Central memory CD4-positive, alpha-beta T cell (primary cell): ENCODE measurements around the gene ZFAND2B.
A peak's percentile ranks its signal among the peaks of the same experiment; 100 is the strongest.

Experiments
- DNase-seq: peaks from one replicate; pipeline ENCODE4 v3.0.0; 2022
- total RNA-seq, 3 experiments: gene quantifications; one replicate each; lab custom pipeline; 2026; lab: John Stamatoyannopoulos, UW

Gene ZFAND2B, protein sequence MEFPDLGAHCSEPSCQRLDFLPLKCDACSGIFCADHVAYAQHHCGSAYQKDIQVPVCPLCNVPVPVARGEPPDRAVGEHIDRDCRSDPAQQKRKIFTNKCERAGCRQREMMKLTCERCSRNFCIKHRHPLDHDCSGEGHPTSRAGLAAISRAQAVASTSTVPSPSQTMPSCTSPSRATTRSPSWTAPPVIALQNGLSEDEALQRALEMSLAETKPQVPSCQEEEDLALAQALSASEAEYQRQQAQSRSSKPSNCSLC
- total RNA-seq = 18.7 to 53.6 (median 41.3) reads per million in 3 experiments

DNA sequence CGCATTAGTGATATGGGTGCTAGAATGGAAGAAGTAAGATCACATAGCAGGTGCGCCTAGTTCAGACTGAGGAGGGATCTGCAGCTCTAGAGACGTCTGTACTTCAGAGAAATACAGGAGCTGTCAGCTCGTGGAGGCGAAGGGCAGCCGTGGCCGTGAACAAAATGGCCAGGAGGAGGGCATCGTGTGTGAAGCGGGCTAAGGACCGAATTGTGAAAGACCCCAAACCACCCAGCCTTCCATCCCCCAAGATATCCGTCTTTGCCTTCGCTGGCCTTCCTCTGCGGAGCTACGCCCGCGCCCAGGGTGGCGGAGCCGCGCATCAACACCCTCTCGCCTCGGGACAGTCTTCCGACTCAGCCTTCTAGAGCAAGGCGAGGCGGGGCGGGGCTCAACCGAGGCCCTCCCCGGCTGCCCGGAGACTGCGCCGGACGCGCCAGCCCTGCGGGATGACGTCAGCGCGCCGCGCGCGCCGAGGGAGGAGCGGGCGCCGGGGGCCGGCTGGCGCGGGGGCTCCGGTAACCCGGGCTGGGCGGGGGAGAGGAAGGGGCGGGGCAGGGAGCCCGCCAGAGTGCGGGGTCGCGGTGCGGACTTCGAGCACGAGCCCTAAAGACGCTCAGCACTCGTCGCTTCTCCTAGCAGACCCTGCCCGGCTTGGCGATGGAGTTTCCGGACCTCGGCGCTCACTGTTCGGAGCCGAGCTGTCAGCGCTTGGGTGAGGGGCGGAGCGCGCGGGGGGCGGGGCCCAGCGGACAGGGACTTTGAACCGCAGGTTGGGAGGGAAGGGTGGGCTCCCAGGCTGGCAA, at the start of gene ZFAND2B:
TSS of gene ZFAND2B (plus strand) at position 455 of the 806 bp plus-strand sequence. CDS start at position 661, 206 bp downstream.
- peak; percentile 95 for DNase-seq

DNA sequence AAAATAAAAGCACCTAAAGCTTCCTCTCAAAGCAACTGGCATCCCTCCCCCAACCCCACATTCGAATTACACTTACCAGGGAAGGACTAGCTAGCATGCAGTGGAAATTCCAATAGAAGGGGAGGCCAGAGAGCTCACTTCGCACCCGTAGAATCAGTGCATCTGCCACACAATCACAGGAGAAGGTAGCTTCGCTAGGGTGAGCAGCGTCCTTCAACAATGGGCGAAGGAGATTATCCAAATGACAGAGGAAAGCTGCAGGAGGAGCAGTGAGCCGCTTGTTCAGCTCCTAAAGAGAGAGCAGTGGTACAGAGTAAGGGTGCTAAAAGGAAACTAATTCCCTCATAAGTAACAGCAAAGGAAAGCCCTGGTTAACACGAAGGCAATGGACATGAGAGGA, 49.2 kb upstream of the ZFAND2B start:
- no peak for DNase-seq

DNA sequence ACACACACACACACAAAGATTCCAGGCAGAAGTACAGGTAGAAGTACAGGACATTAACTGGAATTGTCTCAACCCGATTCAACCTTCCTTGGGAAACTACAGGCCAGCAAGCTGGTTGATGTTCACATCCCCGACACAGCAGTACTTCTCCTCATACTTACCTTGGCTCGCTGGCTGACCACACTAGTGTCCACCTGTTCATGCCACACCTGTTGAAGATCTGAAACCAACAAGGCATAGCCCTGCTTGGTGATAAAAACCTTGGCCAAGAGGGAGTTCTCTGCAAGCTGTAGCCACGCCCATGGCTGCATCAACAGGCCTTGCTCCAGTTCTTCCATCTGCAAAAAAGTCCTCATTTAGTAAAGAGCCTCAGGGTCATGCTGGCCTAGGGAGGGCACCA, 48.6 kb upstream of the ZFAND2B start:
- no peak for DNase-seq

DNA sequence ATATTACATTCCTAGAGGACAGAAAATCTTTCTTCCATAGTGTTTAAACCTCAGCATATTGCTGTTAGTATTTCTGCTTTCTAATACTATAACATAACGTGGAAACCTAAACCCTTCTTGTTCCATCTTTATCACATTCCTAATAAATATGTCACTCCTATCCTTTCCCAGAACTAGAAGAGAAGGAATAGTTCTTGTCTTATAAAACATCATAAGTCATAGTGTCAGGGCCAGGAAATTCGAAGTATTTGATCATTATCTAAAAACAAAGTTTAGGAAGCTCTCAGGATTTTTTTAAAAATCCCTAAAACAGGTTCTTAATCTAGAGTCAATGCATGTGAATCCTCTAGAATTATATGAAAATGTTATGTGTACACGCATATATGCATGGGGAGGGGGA, 48.0 kb upstream of the ZFAND2B start:
- DNase-seq = no peak

DNA sequence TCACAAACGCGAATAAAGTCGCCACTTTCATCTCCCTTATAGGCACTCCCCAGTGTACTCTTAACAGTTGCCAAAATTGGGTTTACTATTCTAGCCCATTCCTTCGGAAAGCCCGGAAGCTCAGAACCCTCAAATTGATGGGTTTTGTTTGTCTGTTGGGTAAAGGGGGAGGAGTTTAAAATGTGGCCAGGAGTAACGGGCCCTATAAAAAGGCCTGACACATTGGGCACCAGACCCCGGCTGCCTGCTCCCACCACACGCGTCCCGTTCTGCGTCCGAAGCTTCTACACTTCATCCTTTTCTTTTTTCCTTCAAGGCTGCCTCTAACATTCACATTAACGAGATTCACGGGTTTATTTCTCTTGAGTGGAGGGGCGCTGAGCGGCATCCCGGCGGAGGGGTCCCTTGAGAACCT, 46.8 kb upstream of the ZFAND2B start:
- no peak for DNase-seq

DNA sequence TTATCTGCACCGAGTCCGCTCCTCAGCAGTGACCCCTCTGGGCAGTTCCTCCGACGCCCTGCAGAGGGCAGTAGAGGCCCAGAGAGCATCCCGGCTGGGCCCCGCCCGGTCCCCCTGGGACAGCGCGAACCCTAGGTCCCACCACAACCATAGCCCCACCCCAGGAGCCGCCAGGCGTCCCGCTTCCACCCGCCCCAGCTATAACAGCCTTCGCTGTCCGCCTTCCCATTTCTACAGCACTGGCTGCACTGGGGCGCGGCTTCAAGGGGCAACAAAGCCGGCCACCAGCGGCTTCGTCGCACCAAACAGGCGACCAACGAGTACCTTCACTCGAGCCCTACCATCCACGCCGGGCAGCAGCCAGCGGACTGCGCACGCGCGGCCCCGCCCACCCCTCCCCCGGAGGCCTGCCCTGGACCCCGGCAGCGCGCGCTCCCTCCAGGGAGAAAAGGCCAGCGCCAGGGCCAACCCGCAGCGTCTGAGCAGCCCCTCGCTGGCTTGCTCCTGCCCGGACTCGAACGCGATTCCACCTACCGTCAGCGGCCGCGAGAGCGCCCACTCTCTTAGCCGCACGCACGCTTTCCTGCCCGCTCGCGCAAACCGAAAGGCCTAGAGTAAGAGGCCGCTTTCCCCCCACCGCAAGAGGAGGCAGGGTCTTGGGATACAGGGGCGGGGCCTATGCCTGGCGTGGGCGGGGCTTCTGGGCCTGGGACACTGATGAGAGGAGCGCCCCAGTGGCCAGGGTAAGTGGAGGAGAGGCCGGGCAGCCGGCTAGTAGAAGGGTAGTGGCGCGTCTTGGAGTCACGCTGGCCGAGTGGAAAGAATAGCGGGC, 46.2 kb upstream of the ZFAND2B start, which contains the start of gene NHEJ1:
TSS of gene NHEJ1 (minus strand) at position 630 of the 832 bp plus-strand sequence. CDS start 2,453 bp downstream, outside the sequence.
- peak; percentile 91 for DNase-seq

DNA sequence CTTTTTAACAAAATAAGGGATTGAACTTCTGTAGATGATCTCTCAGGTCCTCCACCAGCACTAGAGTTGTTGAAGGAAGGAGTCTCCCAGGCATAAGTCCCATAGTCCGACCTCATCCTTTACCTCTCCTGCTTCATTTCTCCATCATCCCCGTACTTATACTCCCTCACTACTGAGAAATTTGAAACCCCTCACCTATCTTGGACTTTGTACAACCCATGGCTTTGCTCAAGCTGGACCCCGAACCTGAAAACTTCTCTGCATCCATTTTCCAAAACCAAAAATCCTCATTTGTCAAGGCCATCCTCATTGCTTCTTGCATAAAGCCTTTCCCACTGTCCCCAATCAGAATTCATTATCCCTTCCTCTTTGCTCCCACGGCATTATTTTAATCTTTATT, 45.5 kb upstream of the ZFAND2B start:
- DNase-seq = no peak

DNA sequence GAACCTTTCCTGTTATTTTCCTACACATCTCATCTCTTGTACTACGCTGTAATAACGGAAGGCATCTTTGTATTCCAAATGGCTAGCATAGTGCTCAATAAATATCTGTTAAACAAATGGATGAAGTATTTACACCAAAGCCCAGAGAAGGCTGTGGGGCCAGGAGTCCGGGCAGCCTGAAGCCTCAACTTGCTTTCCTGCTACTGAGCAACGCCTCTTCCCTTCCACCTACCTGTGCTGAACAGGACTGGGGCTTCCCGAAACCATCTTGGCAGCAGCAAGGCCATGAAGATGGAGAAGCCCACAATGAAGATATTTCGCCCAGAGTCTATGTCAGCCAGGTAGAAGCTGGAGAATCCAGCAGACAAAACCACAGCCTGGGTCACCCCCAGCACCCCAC, 43.4 kb upstream of the ZFAND2B start:
- no peak for DNase-seq

DNA sequence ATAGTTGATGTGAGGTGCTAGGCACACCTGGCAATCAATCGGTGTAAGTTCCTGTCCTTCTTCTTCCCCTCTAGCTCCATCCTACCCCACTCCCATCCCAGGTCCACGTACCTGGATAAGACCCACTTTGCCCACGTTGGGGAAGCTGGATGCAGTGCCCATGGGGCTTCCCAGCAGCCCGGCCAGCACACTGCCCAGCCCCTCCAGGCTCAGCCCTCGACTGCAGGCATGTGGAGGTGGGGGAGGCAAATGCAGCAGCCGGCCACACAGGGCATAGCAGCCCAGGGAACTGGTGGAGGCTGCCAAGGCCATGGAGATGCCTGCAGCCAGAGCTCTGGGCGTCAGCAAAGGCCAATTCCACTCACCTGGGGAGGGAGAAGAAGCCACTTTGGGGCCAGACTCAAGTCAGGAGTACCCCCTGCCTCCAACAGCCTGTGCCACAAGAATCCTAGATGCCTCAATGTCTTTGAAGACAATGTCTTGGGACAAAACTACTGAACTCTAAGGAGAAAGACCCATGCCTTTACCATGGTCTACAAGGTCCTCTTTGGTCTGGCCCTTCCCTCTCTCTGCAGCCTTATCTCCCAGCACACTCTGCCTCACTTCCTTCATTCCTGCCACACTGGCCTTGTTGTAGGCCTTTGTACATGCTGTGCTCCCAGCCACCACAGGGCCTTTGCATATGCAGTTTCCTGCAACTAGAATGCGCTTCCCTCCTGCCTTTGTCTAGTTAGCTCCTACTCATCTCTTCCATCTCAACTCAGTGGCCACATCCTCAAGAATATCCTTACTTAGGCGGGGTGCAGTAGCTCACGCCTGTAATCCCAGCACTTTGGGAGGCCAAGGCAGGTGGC, 41.3 kb upstream of the ZFAND2B start:
- DNase-seq = no peak

DNA sequence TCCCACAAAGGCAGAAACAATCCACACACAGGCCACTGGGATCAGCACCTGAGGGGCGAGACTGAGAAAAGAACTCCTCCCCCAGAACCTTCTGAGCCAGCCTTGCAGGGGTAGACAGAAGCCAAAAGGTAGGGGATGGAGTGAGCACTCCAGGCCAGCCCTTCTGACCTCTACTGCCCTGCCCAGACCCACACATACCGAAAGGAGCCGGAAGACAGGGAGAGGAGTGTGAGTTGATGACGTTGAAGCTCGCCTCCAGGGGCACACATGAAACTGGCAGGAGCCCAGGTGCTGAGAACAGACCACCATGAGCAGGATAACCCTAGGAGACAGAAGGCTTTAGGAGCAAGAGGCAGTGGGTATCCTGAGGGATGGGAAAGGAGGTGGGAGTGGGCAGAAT, 38.6 kb upstream of the ZFAND2B start:
- no peak for DNase-seq

DNA sequence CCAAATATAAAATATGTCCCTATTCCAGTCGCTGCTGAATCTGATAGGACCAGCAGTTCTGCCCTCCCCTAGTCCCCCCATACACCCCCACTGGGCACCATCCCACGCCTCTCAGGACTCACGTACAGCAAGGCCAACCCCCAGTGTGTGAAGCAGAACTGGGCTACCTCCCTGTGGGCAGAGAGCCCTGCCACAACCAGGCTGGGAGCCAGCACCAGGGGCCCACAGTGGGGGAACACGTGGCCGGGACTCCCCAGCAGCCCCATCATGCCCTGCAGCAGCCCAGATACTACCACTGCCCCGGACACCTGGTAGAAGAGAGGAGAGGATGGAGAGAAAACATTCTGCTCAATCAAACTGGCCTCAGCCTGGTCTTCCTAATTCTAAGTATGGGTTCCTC, 38.1 kb upstream of the ZFAND2B start:
- DNase-seq = no peak

DNA sequence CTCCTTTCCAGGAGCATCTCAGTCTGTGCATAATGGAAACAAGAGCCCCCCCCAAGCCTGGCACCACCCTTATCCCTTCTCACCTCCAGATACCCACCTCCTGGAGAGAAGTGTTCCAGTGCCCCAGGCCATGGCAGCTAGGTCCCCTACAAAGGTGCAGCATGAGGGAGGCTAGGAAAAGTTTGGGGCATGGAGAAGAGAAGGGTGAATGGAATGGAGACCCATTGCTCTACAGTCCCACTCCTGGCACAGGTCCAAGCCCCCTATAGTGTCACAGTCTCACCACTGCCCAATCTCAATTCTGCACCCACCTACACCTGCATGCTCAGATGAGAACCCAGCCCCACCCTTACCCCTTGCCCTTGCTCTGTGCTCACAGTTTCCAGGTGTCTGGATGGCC, 37.6 kb upstream of the ZFAND2B start:
- DNase-seq = no peak

DNA sequence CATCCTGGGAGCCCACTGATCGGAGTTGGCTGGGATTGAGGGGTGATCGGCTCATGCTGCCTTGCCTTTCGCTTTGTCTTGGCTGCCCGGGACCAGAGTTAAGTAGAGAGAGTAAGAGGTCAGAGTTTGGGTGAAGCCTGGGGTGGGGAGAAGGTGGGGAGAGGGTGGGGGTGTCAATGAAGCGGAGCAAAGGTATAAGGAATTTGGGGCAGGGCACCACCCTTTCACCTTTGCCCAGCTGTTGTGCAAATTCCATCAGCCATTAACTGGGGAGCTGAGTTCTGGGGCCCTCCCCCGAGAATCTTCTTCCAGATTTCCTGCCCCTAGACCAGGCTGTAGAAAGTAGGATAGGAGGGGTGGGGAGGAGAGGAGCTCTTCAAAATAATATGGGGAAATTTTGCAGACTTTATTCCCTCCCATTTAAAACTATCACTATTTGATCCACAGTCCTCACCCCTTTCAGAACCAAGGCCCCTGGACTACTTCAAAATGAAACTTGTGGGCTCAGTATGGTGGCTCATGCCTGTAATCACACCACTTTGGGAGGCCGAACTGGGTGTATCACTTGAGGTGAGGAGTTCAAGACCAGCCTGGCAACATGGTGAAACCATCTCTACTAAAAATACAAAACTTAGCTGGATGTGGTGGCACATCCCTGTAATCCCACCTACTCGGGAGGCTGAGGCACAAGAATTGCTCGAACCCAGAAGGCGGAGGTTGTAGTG, 36.5 kb upstream of the ZFAND2B start, which contains the start of gene SLC23A3:
TSS of gene SLC23A3 (minus strand) at position 100 of the 725 bp plus-strand sequence. CDS start at position 55, 45 bp downstream.
- DNase-seq = no peak

DNA sequence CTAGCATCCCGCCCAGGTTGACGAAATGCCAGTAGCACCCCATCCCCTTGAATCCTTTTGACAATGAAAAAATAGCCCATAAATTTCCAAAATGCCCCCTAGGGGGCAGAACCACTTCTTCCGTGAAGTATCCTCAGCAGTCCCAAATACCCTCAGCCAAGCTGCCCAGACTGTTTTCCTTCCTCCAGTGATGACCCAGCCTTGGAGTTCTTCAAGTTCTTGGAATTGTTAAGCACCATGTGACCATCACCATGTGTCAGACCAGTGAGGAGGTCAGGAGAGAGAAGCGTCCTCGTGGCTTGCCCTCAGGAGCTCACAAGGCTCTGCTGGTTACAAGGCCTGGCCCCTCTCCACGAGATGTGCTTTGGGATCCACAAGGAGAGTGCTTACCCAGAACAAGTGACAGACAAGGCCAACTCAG, 35.3 kb upstream of the ZFAND2B start:
- peak; percentile 44 for DNase-seq

DNA sequence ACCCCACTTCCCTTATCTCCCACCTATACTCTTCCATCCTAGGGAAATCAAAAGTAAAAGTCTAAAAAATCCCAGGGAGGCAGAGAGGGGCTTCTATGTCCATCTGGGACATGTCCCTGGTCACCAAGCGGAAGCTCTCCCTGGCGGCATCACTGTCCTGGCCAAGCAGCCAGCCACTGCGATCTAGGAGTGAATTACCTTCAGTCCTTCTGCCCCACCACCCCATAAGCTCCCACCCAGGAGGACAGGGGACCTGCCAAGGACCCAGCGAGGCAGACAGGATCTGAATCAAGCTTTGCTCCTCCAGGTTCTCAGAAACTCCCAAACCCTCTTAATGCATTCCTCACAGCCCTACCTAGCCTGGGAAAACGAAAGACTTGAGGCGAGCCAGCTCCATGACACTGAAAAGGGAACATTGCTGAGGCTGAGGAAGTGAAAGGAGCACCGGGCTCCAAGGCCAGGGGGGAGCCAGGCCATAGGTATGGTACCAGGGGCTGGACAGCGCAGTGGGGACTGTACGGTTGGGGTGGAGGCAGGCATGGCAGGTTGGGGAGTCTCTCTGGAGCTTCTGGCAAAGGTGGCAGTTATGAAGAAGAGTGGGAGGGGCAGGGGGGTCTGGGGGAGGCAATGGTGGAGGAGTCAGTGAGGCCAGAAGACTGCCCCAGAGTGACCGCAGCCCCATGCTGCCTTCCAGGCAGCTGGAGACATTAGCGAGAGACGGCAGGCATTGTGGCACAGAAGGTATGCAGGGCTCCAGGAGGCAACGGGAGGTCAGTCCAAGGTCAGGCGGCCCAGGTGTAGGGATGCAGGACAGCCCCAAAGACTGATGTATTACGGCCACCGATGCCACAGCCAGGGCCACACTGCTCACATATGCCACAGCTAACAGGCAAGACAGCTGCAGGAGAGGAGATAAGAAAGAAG, 34.1 kb upstream of the ZFAND2B start:
- no peak for DNase-seq

DNA sequence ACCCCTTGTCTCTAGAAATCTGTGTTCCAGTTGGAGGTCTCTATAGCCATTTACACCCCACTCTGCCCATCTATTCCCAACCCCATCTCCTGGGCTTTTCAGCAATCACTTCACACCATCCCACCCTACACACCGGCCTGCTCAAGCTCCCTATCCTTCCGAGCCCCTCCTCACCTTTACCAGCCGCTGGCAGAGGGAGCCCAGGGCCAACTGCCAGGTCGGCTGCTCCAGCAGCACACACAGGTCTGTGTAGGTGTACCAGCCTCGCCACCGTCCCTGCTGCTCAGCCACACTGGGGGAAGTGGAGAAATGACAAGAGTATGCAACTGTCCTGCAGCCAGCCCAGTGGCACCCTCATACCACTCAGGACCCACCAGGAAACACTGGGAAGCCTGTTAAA, 33.4 kb upstream of the ZFAND2B start:
- DNase-seq = no peak

DNA sequence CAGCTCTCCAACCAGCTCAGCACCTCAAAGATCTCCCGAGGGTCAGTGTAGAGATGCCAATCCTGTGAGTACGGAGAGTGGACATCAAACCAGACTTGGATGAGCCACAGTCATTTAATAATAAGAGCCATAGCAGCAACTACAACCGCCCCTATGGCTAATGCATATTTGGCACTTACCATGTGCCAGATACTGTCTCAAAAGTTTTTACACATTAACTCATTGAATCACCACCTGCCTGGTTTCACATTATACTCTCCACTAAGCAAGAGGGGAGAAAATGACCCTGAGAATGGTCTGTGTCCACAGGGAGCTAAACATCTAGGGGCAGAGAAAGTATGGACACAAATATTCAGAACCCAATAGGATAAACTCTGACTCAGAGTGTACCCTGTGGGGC, 32.4 kb upstream of the ZFAND2B start:
- DNase-seq = no peak

DNA sequence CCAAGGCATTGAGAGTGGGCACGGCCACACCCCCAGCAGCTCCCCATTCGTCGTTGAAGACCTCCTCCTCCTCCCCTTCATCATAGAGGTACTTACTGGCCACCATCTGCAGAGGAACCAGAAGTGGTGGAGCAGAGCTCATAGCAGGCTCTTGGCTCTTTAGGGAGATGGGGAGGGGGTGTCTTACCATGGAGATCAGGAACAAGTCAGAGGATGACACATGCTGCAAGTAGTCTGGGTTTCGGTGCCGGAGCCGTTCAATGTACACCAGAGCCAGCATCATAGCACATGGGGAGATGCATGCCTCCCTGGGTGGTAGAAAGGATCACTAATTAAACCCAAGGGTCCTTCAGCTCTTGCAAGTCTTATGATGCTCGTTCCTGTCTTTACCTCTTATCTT, 31.8 kb upstream of the ZFAND2B start:
- DNase-seq = no peak

DNA sequence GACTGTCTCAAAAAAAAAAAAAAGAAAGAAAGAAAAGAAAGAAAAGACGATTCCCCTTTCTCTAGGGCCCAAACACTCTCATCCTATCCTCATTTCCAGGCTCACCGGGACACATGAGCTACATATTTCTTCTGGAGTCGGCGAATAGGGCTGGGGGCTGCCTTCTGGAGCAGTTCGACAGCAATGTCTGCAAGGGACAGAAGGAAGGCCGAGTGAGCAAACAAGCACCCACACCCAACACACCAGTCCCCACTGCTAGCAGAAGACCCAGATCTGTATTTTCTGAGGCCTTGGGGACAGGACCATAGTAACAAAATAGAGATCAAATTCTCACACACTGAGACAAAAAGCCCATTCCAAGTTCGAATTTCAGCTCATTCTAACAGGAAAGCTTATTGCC, 31.1 kb upstream of the ZFAND2B start:
- no peak for DNase-seq
